Left lobe of liver (tissue), 2 donors: Measurements from ENCODE around the gene CCP110. TPM values are rescaled to one million over a fixed set of nuclear protein-coding genes. Genes with fewer than 3 reads are reported as not detected.

ENCODE experiments used
- ATAC-seq: fragments of 200-7000 bp; cut with Tn5 transposase; one replicate; pipeline ENCODE4 v1.9.1; 2020; ENCODE audit warnings: mild to moderate bottlenecking, moderate library complexity
- DNase-seq: peaks from one replicate; pipeline ENCODE4 v3.0.0-alpha.2; 2020; ENCODE audit warnings: low spot score
- total RNA-seq: library from RNA; stranded (reverse); gene quantifications from one replicate; pipeline ENCODE4 v1.2.1, GENCODE V29; 2021
- donor health status: DM: no; HTN: no; CAD: no; lungs with moderate emphysema.
- donor health status: DM: no; HTN: yes; CAD: no.

Gene CCP110
- total RNA-seq, 1 donor from 2014 or later: 2.7 TPM

- DNase-seq: no peak
Measured at GRCh38 chr16:19548144-19548543, 24.4 kb downstream of the CCP110 start.

GRCh38 chr16:19549673-19550072 is 25.9 kb downstream of the CCP110 start:
- ATAC-seq: no peak
- DNase-seq: no peak

More at GRCh38 chr16:19548144-19548543, 24.4 kb downstream of the CCP110 start:
- ATAC-seq: no peak

GRCh38 chr16:19555186-19555937 is 31.6 kb downstream of the CCP110 start, which contains the start of gene VPS35L:
TSS of gene VPS35L (plus strand) at chr16:19555703. CDS start at chr16:19555730, 27 bp downstream.
- peak; percentile 98 for ATAC-seq

GRCh38 chr16:19555938-19556771 is 32.4 kb downstream of the CCP110 start:
- no peak for ATAC-seq
- DNase-seq: no peak

More at GRCh38 chr16:19555186-19555937, 31.6 kb downstream of the CCP110 start, which contains the start of gene VPS35L:
- peak; percentile 97 for DNase-seq

GRCh38 chr16:19559242-19559910 is 35.6 kb downstream of the CCP110 start:
- no peak for ATAC-seq

GRCh38 chr16:19560078-19560477 is 36.3 kb downstream of the CCP110 start:
- no peak for ATAC-seq
- no peak for DNase-seq

More at GRCh38 chr16:19559242-19559910, 35.6 kb downstream of the CCP110 start:
- no peak for DNase-seq

GRCh38 chr16:19563377-19563776 is 39.6 kb downstream of the CCP110 start:
- ATAC-seq: no peak

GRCh38 chr16:19566362-19566761 is 42.6 kb downstream of the CCP110 start:
- no peak for ATAC-seq
- DNase-seq: no peak

More at GRCh38 chr16:19563377-19563776, 39.6 kb downstream of the CCP110 start:
- DNase-seq: no peak

- peak; percentile 34 for ATAC-seq
- no peak for DNase-seq
Measured at GRCh38 chr16:19567560-19567959, 43.8 kb downstream of the CCP110 start.

GRCh38 chr16:19573997-19574396 is 50.3 kb downstream of the CCP110 start:
- no peak for DNase-seq
- ATAC-seq: no peak

- ATAC-seq: no peak
- DNase-seq: no peak
Measured at GRCh38 chr16:19574615-19575014, 50.9 kb downstream of the CCP110 start.

GRCh38 chr16:19578378-19578971 is 54.7 kb downstream of the CCP110 start:
- DNase-seq: no peak
- ATAC-seq: no peak

GRCh38 chr16:19582050-19582831 is 58.5 kb downstream of the CCP110 start:
- ATAC-seq (no peak), DNase-seq (no peak)

- DNase-seq: no peak
- ATAC-seq: peak; percentile 87
Measured at GRCh38 chr16:19583665-19584300, 60.0 kb downstream of the CCP110 start.

- DNase-seq (no peak), ATAC-seq (no peak)
Measured at GRCh38 chr16:19588661-19589060, 64.9 kb downstream of the CCP110 start.

GRCh38 chr16:19589106-19589505 is 65.4 kb downstream of the CCP110 start:
- DNase-seq (no peak), ATAC-seq (no peak)

GRCh38 chr16:19589771-19590302 is 66.1 kb downstream of the CCP110 start:
- no peak for DNase-seq
- ATAC-seq: no peak

- DNase-seq (no peak), ATAC-seq (no peak)
Measured at GRCh38 chr16:19595043-19595767, 71.5 kb downstream of the CCP110 start.
